Chondrocyte (in vitro differentiated cells): ENCODE measurements around the gene KLHL30. TPM values are rescaled to one million over a fixed set of nuclear protein-coding genes. Genes with fewer than 3 reads are reported as not detected.

Experiments used
- DNase-seq: peaks from one replicate; pipeline ENCODE4 v3.0.0; 2021; ENCODE audit warnings: mixed read lengths, low spot score
- H3K27ac Mint-ChIP-seq: one replicate; pipeline ENCODE4 v1.8.0; 2021; ENCODE audit warnings: mild to moderate bottlenecking, moderate library complexity, mixed read lengths; ENCODE audit not compliant: unreplicated experiment
- H3K27me3 Mint-ChIP-seq: 2 replicates; pipeline ENCODE4 v1.8.0; 2021; ENCODE audit warnings: low read depth, mixed read lengths
- H3K36me3 Mint-ChIP-seq: 2 replicates; pipeline ENCODE4 v1.8.0; 2021; ENCODE audit warnings: low read depth, mixed read lengths
- H3K4me1 Mint-ChIP-seq: 2 replicates; pipeline ENCODE4 v1.8.0; 2021; ENCODE audit warnings: low read depth, mild to moderate bottlenecking, mixed read lengths
- H3K4me3 Mint-ChIP-seq: one replicate; pipeline ENCODE4 v1.8.0; 2021; ENCODE audit warnings: mild to moderate bottlenecking, moderate library complexity, mixed read lengths; ENCODE audit not compliant: unreplicated experiment
- H3K9me3 Mint-ChIP-seq: 2 replicates; pipeline ENCODE4 v1.8.0; 2021; ENCODE audit warnings: low read depth, mixed read lengths
- total RNA-seq: library from RNA; stranded (reverse); gene quantifications from 3 replicates; pipeline ENCODE4 v1.2.1, GENCODE V29; 2021
- TF ChIP-seq, protein P1 (sequence below): fragments of 200-600 bp; sonication (generic); IDR thresholded peaks from 2 replicates; pipeline ENCODE4 v1.5.0; 2021; ENCODE audit warnings: antibody characterized with exemption, mild to moderate bottlenecking, moderate library complexity

KLHL30 gene
- total RNA-seq, 1 donor from 2014 or later, result 25.6 TPM

DNA sequence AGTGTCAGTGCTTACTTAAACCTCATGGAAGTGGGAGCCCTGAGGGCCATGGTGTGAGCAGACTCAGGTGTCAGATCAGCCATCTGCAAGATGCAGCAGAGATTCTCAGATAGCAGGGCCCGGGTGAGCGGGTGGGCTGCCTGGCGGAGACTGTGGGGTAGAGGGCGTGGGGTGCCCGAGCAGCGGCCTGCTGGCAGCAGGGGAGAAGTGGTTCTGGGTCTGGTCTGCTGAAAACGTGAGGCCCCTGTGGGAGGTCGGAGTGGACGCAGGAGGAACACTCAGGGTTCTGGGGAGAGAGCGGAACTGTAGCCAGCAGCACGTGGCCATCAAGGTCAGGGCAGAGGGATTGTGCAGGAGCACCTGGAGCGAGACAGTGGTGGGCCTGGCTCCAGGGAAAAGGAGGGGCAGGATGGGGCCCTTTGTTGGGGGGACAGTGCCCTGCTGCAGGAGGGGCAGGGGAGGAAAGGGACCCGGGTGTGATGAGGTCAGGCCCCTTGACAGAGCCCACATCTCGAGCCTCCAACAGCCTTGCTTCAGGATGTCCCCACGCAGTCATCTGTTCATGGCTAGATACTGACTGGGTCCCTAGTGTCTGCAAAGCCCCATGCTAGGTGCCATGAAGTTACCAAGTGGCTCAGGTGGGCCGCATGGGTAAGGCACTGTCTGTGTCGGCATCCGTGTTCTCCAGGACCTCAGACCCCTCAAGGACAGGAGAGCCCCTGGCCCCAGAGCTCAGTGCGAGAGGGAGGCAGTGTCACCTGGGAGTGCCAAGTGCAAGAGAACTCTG is 41.1 kb upstream of the KLHL30 start:
- TF ChIP-seq, protein P1, sequence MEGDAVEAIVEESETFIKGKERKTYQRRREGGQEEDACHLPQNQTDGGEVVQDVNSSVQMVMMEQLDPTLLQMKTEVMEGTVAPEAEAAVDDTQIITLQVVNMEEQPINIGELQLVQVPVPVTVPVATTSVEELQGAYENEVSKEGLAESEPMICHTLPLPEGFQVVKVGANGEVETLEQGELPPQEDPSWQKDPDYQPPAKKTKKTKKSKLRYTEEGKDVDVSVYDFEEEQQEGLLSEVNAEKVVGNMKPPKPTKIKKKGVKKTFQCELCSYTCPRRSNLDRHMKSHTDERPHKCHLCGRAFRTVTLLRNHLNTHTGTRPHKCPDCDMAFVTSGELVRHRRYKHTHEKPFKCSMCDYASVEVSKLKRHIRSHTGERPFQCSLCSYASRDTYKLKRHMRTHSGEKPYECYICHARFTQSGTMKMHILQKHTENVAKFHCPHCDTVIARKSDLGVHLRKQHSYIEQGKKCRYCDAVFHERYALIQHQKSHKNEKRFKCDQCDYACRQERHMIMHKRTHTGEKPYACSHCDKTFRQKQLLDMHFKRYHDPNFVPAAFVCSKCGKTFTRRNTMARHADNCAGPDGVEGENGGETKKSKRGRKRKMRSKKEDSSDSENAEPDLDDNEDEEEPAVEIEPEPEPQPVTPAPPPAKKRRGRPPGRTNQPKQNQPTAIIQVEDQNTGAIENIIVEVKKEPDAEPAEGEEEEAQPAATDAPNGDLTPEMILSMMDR, result no peak
- Mint-ChIP-seq H3K4me1 (peaks cover 5% of the 10 kb centered on the region), H3K36me3 (peaks cover 3% of the 10 kb centered on the region), H3K27me3 (no peaks in the 10 kb centered on the region), H3K9me3 (no peaks in the 10 kb centered on the region), H3K27ac (no peak overlapping the region), H3K4me3 (no peak overlapping the region)
- no peak for DNase-seq

DNA sequence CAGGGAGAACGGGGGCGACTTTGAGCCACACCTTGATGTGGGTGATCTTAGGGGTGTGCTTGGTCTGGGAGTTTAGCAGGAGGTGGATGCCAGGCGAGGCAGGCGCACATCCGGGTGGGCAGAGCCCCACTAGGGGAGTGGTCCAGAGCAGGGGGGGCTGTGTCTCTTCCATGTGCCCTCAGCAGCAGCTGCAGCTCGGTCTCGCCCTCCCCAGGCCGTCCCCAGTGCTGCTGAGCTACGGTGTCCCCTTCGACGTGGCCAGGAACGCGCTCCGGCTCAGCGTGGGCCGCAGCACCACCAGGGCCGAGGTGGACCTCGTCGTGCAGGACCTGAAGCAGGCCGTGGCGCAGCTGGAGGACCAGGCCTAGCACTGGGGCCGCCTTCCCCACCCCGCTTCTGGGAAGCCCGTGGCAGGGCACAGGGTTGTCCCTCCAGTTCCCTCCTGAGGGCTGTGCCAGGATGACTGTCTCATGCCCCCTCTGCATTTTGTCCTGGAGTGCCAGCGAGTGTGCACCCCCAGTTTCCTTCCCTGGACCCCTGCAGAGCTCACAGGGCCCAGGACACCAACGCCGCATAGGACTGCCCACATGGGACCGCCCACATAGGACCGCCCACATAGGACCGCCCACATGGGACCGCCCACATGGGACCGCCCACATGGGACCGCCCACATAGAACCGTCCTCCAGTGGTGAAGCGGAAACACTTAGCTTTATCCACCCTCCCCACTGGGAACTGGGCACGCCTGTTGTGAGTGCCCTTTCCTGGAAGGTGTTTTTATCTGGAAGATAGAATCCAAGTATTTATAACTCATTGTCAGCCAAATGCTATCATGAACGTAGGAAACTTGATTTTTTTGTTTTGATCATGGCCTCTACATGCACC is 40.2 kb upstream of the KLHL30 start:
- no peak for DNase-seq
- Mint-ChIP-seq H3K36me3 (no peaks in the 10 kb centered on the region), H3K4me3 (no peak overlapping the region), H3K4me1 (peaks cover 5% of the 10 kb centered on the region), H3K9me3 (no peaks in the 10 kb centered on the region), H3K27me3 (no peaks in the 10 kb centered on the region), H3K27ac (no peak overlapping the region)
- TF ChIP-seq, protein P1, result no peak

DNA sequence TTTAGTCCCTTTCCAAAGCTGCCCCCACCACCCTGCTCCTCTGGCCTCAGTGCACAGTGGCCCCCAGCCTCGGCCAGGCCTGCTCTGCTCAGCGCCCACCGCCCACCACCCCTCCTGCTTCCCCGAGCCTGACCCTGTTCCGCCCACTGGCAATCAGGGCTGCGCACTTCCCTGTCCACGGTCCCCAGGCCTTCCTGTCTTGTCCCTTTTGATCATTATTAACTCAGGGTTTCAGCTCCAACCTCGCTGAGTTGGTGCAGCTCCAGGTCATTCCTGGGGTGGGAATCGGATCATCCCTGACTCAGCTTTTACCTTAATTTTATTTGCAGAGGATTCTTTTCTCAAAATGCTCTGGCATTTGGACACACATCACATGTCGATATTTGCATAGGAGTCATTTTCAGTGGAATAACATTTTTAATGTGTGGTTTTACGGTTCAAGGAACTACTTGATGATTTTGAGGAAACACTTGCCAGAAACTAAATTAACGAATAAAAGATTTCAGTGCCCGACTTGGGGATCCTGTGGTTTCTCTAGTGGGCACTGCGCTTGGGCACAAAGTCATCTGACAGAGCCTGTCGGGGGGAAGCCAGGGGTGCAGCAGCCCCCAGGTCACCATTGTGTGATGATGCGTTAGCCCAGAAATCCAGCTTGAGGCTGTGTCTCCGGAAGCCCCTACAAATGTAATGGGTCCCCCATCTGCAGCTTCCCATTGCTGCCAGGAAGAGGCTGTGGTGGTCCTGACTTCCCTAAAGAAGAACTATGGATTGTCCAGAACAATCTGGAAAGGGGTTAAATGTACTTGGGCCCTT is 39.4 kb upstream of the KLHL30 start:
- no peak for DNase-seq
- Mint-ChIP-seq H3K4me3 (no peak overlapping the region), H3K27ac (no peak overlapping the region), H3K4me1 (peaks cover 5% of the 10 kb centered on the region), H3K36me3 (no peaks in the 10 kb centered on the region), H3K27me3 (no peaks in the 10 kb centered on the region), H3K9me3 (no peaks in the 10 kb centered on the region)
- TF ChIP-seq, protein P1, result no peak

DNA sequence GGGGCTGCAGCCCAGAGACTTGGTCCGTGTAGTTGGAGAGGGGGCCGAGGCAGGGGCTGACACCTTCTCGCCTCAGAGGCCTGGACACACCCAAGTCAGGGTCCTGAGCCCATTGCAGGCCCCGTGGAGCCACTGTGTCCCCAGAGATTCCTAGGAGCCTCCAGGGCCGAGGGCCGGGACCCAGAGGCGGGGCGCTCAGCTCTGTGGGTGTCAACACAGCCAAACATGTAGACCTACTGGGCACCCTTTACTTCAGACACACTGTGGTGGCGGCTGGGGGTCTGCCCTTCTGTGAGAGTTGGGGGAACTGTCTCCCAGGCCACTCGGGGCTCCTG is 38.8 kb upstream of the KLHL30 start:
- TF ChIP-seq, protein P1, result no peak
- Mint-ChIP-seq H3K36me3 (no peaks in the 10 kb centered on the region), H3K27me3 (no peaks in the 10 kb centered on the region), H3K4me1 (peaks cover 5% of the 10 kb centered on the region), H3K4me3 (no peak overlapping the region), H3K27ac (no peak overlapping the region), H3K9me3 (no peaks in the 10 kb centered on the region)
- DNase-seq, result no peak
